ENCODE results near the gene CLIP1.

GRCh38 chr12:122362755-122363154 lies 59.7 kb downstream of the CLIP1 start:
- TF ChIP-seq CTCF (IDR thresholded peaks at IDR 0.05) (no peak), POLR2A (IDR thresholded peaks at IDR 0.05) (no peak), POLR2AphosphoS5 (IDR thresholded peaks at IDR 0.05) (no peak)
